ENCODE data around the gene PAK4.
"Not testable (repeated sequence)": the region's sequence is repeated elsewhere in the genome, so short reads cannot be mapped to it uniquely, and the experiment has no call there.

The PAK4 gene

GRCh38 chr19:39083599-39083982 is 42.0 kb upstream of the PAK4 start:
- peaks cover 42% of the 10 kb centered on the region for H3K27me3 ChIP-seq (ENCODE audit: insufficient read depth, insufficient read length)

GRCh38 chr19:39083983-39084731 is 41.4 kb upstream of the PAK4 start, which contains the start of gene ACP7:
Gene ACP7, plus strand, starts transcription at chr19:39084368. Its CDS starts 902 bp downstream, at chr19:39085270.
- Histone ChIP-seq H3K4me1 (ENCODE audit: insufficient read depth, insufficient read length) (no peaks in the 10 kb centered on the region), H3K4me3 (ENCODE audit: insufficient read length, low read depth) (peak within 1 kb of the TSS; percentile 26), H3K9me3 (ENCODE audit: insufficient read depth, low read length) (no peaks in the 10 kb centered on the region), H3K27me3 (ENCODE audit: insufficient read depth, insufficient read length) (peaks cover 42% of the 10 kb centered on the region), H3K36me3 (ENCODE audit: insufficient read depth, insufficient read length, low read length) (no peaks in the 10 kb centered on the region), H3K9ac (ENCODE audit: insufficient read length, low read depth) (peak within 1 kb of the TSS; percentile 50)
- no peak for DNase-seq (ENCODE audit: low read depth, low spot score)
- no peak for TF ChIP-seq YY1 (IDR thresholded peaks at IDR 0.05; ENCODE audit: insufficient read depth, insufficient read length)
- no peak for TF ChIP-seq SUZ12 (IDR thresholded peaks at IDR 0.05; ENCODE audit: extremely low read depth, insufficient read depth, insufficient read length)
- TF ChIP-seq ZNF274 (IDR thresholded peaks at IDR 0.05; ENCODE audit: low read depth, low read length): no peak

More at GRCh38 chr19:39083599-39083982, 42.0 kb upstream of the PAK4 start:
- Histone ChIP-seq H3K4me1 (ENCODE audit: insufficient read depth, insufficient read length) (no peaks in the 10 kb centered on the region), H3K9me3 (ENCODE audit: insufficient read depth, low read length) (no peaks in the 10 kb centered on the region), H3K9ac (ENCODE audit: insufficient read length, low read depth) (peak overlapping the region; percentile 50), H3K4me3 (ENCODE audit: insufficient read length, low read depth) (peak overlapping the region; percentile 26), H3K36me3 (ENCODE audit: insufficient read depth, insufficient read length, low read length) (no peaks in the 10 kb centered on the region)
- DNase-seq (ENCODE audit: low read depth, low spot score): no peak
- no peak for TF ChIP-seq YY1 (IDR thresholded peaks at IDR 0.05; ENCODE audit: insufficient read depth, insufficient read length)
- no peak for TF ChIP-seq ZNF274 (IDR thresholded peaks at IDR 0.05; ENCODE audit: low read depth, low read length)
- TF ChIP-seq SUZ12 (IDR thresholded peaks at IDR 0.05; ENCODE audit: extremely low read depth, insufficient read depth, insufficient read length): no peak

DNA sequence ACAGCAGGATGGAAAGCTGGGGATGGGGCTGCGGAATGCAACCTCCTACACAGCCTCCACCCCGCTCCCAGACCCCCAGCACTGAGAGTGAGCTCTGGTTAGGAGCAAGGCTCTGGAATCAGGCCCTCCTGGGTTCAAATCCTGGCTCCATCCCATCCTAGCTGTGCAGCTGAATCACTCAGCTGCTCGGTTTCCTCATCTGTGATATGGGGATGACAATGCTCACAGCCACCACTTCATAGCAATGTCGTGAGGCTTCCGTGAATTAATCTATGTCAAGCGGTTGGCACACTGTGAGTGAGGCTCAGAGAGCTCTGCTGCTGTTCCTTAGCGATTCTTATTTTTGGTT is 40.9 kb upstream of the PAK4 start:
- TF ChIP-seq SUZ12 (IDR thresholded peaks at IDR 0.05; ENCODE audit: extremely low read depth, insufficient read depth, insufficient read length) (no peak), ZNF274 (IDR thresholded peaks at IDR 0.05; ENCODE audit: low read depth, low read length) (no peak), YY1 (IDR thresholded peaks at IDR 0.05; ENCODE audit: insufficient read depth, insufficient read length) (no peak)
- Histone ChIP-seq H3K36me3 (ENCODE audit: insufficient read depth, insufficient read length, low read length) (no peaks in the 10 kb centered on the region), H3K4me1 (ENCODE audit: insufficient read depth, insufficient read length) (no peaks in the 10 kb centered on the region), H3K4me3 (ENCODE audit: insufficient read length, low read depth) (peak overlapping the region; percentile 26), H3K9ac (ENCODE audit: insufficient read length, low read depth) (no peak overlapping the region), H3K9me3 (ENCODE audit: insufficient read depth, low read length) (no peaks in the 10 kb centered on the region), H3K27me3 (ENCODE audit: insufficient read depth, insufficient read length) (peaks cover 42% of the 10 kb centered on the region)
- no peak for DNase-seq (ENCODE audit: low read depth, low spot score)

- H3K9me3 ChIP-seq (ENCODE audit: insufficient read depth, low read length): no peaks in the 10 kb centered on the region
- no peaks in the 10 kb centered on the region for H3K36me3 ChIP-seq (ENCODE audit: insufficient read depth, insufficient read length, low read length)
- no peak for TF ChIP-seq SUZ12 (IDR thresholded peaks at IDR 0.05; ENCODE audit: extremely low read depth, insufficient read depth, insufficient read length)
- TF ChIP-seq ZNF274 (IDR thresholded peaks at IDR 0.05; ENCODE audit: low read depth, low read length): no peak
- no peak for TF ChIP-seq YY1 (IDR thresholded peaks at IDR 0.05; ENCODE audit: insufficient read depth, insufficient read length)
- no peak for DNase-seq (ENCODE audit: low read depth, low spot score)
- peaks cover 42% of the 10 kb centered on the region for H3K27me3 ChIP-seq (ENCODE audit: insufficient read depth, insufficient read length)
- no peak overlapping the region for H3K9ac ChIP-seq (ENCODE audit: insufficient read length, low read depth)
- H3K4me1 ChIP-seq (ENCODE audit: insufficient read depth, insufficient read length): no peaks in the 10 kb centered on the region
- no peak overlapping the region for H3K4me3 ChIP-seq (ENCODE audit: insufficient read length, low read depth)
These were observed 40.2 kb upstream of the PAK4 start for GRCh38 chr19:39085392-39085791.

DNA sequence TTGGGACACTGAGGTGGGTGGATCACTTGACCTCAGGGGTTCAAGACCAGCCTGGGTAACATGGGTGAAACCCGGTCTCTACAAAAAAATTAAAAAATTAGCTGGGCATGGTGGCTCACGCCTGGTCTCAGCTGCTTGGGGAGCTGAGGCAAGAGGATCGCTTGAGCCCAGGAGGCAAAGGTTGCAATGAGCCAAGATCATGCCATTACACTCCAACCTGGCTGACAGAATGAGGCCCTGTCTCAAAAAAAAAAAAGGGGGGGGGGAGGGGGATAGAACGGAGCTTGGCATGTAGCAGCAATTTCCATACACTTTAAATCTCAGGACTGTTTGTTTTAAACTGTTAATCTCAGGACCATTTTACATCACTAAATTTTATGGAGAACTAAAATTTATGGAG is 39.2 kb upstream of the PAK4 start:
- peaks cover 42% of the 10 kb centered on the region for H3K27me3 ChIP-seq (ENCODE audit: insufficient read depth, insufficient read length)
- TF ChIP-seq ZNF274 (IDR thresholded peaks at IDR 0.05; ENCODE audit: low read depth, low read length) (no peak), SUZ12 (IDR thresholded peaks at IDR 0.05; ENCODE audit: extremely low read depth, insufficient read depth, insufficient read length) (no peak), YY1 (IDR thresholded peaks at IDR 0.05; ENCODE audit: insufficient read depth, insufficient read length) (no peak)
- no peaks in the 10 kb centered on the region for H3K4me1 ChIP-seq (ENCODE audit: insufficient read depth, insufficient read length)
- no peak overlapping the region for H3K4me3 ChIP-seq (ENCODE audit: insufficient read length, low read depth)
- no peak overlapping the region for H3K9ac ChIP-seq (ENCODE audit: insufficient read length, low read depth)
- no peaks in the 10 kb centered on the region for H3K36me3 ChIP-seq (ENCODE audit: insufficient read depth, insufficient read length, low read length)
- no peak for DNase-seq (ENCODE audit: low read depth, low spot score)
- H3K9me3 ChIP-seq (ENCODE audit: insufficient read depth, low read length): no peaks in the 10 kb centered on the region

GRCh38 chr19:39087907-39088686 is 37.5 kb upstream of the PAK4 start:
- Histone ChIP-seq H3K9me3 (ENCODE audit: insufficient read depth, low read length) (no peaks in the 10 kb centered on the region), H3K36me3 (ENCODE audit: insufficient read depth, insufficient read length, low read length) (no peaks in the 10 kb centered on the region), H3K4me1 (ENCODE audit: insufficient read depth, insufficient read length) (no peaks in the 10 kb centered on the region), H3K27me3 (ENCODE audit: insufficient read depth, insufficient read length) (peaks cover 32% of the 10 kb centered on the region), H3K4me3 (ENCODE audit: insufficient read length, low read depth) (no peak overlapping the region), H3K9ac (ENCODE audit: insufficient read length, low read depth) (no peak overlapping the region)
- no peak for DNase-seq (ENCODE audit: low read depth, low spot score)
- no peak for TF ChIP-seq ZNF274 (IDR thresholded peaks at IDR 0.05; ENCODE audit: low read depth, low read length)
- TF ChIP-seq SUZ12 (IDR thresholded peaks at IDR 0.05; ENCODE audit: extremely low read depth, insufficient read depth, insufficient read length): no peak
- no peak for TF ChIP-seq YY1 (IDR thresholded peaks at IDR 0.05; ENCODE audit: insufficient read depth, insufficient read length)

DNA sequence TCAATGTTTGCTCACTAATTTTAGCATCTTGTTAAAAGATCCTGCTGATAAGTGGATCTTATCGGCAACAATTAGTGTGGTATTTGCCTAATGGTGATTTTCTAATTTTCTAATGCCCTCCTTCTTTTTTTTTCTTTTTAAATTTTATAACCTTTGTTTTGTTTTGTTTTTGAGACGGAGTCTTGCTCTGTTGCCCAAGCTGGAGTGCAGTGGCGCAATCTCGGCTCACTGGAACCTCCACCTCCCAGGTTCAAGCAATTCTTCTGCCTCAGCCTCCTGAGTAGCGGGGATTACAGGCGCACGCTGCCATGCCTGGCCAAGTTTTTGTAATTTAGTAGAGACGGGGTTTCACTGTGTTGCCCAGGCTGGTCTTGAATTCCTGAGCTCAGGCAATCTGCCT is 35.6 kb upstream of the PAK4 start:
- not testable (repeated sequence) for H3K4me1 ChIP-seq (ENCODE audit: insufficient read depth, insufficient read length); H3K9me3 ChIP-seq (ENCODE audit: insufficient read depth, low read length); H3K36me3 ChIP-seq (ENCODE audit: insufficient read depth, insufficient read length, low read length); H3K4me3 ChIP-seq (ENCODE audit: insufficient read length, low read depth); H3K9ac ChIP-seq (ENCODE audit: insufficient read length, low read depth); DNase-seq (ENCODE audit: low read depth, low spot score)
- H3K27me3 ChIP-seq (ENCODE audit: insufficient read depth, insufficient read length): peaks cover 13% of the 10 kb centered on the region
